ENCODE results near the gene PDS5A. TPM values are rescaled to one million over a fixed set of nuclear protein-coding genes. Genes with fewer than 3 reads are reported as not detected.

Gene PDS5A
- total RNA-seq, 4 donors from 2014 or later = 58.8 to 114 (median 68.6) TPM

- TF ChIP-seq CTCF (IDR thresholded peaks at IDR 0.05; ENCODE audit: low read depth) = no peak
These were observed 46.2 kb downstream of the PDS5A start for GRCh38 chr4:39931441-39931901.

GRCh38 chr4:39928538-39928937 lies 49.2 kb downstream of the PDS5A start:
- no peak for TF ChIP-seq CTCF (IDR thresholded peaks at IDR 0.05; ENCODE audit: low read depth)

GRCh38 chr4:39924014-39924413 lies 53.7 kb downstream of the PDS5A start:
- TF ChIP-seq CTCF (IDR thresholded peaks at IDR 0.05; ENCODE audit: low read depth) = no peak

- no peak for TF ChIP-seq CTCF (IDR thresholded peaks at IDR 0.05; ENCODE audit: low read depth)
These were observed 55.3 kb downstream of the PDS5A start for GRCh38 chr4:39922399-39922798.

- no peak for TF ChIP-seq CTCF (IDR thresholded peaks at IDR 0.05; ENCODE audit: low read depth)
These were observed 64.2 kb downstream of the PDS5A start for GRCh38 chr4:39913471-39913870.

GRCh38 chr4:39910064-39910463 lies 67.6 kb downstream of the PDS5A start:
- no peak for TF ChIP-seq CTCF (IDR thresholded peaks at IDR 0.05; ENCODE audit: low read depth)

GRCh38 chr4:39908284-39908683 lies 69.4 kb downstream of the PDS5A start:
- TF ChIP-seq CTCF (IDR thresholded peaks at IDR 0.05; ENCODE audit: low read depth) = no peak
